ENCODE data around the gene RSRC2.

DNA sequence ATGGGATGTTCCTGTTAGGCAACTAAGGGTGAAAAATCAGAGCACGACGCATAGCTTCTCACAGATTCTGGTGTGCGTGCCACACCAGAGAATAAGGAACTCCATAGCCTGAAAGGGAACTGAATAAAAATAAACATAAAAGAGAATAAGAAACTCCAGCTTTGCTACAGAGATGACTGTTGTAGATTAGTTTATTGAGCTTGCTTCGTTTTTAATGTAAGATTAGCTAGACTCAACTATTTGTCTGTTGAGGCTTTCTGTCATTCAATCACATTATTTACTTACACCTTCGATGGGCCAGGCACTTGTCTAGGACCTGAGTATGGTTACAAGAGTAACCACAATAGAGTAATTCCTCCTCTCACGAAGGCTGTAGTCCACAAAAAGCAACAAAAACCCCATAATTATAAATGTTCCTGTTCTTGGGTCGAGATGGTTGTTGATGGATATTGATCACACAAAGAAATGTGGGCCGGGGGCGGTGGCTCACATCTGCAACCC, 25.2 kb downstream of the RSRC2 start:
- TF ChIP-seq FOXM1 (IDR thresholded peaks at IDR 0.05; ENCODE audit: borderline replicate concordance) (no peak), FOXA1 (IDR thresholded peaks at IDR 0.05) (no peak), FOXK2 (IDR thresholded peaks at IDR 0.05) (no peak), SUZ12 (IDR thresholded peaks at IDR 0.05) (no peak), HDGF (IDR thresholded peaks at IDR 0.05; ENCODE audit: borderline replicate concordance) (no peak), ZNF384 (IDR thresholded peaks at IDR 0.05) (no peak), BHLHE40 (IDR thresholded peaks at IDR 0.05; ENCODE audit: borderline replicate concordance) (no peak), SP1 (IDR thresholded peaks at IDR 0.05) (no peak)
- TF ChIP-seq, protein P1, sequence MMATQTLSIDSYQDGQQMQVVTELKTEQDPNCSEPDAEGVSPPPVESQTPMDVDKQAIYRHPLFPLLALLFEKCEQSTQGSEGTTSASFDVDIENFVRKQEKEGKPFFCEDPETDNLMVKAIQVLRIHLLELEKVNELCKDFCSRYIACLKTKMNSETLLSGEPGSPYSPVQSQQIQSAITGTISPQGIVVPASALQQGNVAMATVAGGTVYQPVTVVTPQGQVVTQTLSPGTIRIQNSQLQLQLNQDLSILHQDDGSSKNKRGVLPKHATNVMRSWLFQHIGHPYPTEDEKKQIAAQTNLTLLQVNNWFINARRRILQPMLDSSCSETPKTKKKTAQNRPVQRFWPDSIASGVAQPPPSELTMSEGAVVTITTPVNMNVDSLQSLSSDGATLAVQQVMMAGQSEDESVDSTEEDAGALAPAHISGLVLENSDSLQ (IDR thresholded peaks at IDR 0.05): no peak

Data from HEK293T (cell line).